ENCODE data around the gene ELP1.

DNA sequence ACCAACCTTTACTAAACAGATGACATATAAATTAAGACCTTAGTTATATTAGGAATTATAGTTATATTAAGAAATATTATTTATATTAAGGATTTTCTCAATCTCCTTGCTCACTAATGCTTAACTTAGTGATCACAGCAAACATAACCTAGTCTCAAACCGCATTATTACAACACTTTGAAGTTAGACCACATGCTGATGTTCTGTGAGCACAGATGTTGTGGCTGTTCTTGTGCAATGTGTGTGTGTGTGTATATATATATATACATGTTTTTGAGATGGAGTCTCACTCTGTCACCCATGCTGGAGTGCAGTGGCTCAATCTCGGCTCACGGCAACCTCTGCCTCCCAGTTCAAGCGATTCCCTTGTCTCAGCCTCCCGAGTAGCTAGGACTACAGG lies 20.5 kb downstream of the ELP1 start:
- TF ChIP-seq, protein P1, sequence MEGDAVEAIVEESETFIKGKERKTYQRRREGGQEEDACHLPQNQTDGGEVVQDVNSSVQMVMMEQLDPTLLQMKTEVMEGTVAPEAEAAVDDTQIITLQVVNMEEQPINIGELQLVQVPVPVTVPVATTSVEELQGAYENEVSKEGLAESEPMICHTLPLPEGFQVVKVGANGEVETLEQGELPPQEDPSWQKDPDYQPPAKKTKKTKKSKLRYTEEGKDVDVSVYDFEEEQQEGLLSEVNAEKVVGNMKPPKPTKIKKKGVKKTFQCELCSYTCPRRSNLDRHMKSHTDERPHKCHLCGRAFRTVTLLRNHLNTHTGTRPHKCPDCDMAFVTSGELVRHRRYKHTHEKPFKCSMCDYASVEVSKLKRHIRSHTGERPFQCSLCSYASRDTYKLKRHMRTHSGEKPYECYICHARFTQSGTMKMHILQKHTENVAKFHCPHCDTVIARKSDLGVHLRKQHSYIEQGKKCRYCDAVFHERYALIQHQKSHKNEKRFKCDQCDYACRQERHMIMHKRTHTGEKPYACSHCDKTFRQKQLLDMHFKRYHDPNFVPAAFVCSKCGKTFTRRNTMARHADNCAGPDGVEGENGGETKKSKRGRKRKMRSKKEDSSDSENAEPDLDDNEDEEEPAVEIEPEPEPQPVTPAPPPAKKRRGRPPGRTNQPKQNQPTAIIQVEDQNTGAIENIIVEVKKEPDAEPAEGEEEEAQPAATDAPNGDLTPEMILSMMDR (IDR thresholded peaks at IDR 0.05) = no peak
- no peak for TF ChIP-seq POLR2A (IDR thresholded peaks at IDR 0.05)
